ENCODE results near the gene REV1. TPM values are rescaled to one million over a fixed set of nuclear protein-coding genes. Genes with fewer than 3 reads are reported as not detected.

Gene REV1
- total RNA-seq, 2 experiments from 2014 or later: 51.6 to 68.1 TPM

GRCh38 chr2:99439971-99440505 is 49.8 kb downstream of the REV1 start:
- BruUV-seq (replicated peaks): no TSS peak
- Histone ChIP-seq H4K20me1 (ENCODE audit: insufficient read depth, low read length) (no peaks in the 10 kb centered on the region), H3K36me3 (ENCODE audit: insufficient read depth, low read length) (peaks cover 75% of the 10 kb centered on the region), H3K4me3 (ENCODE audit: low read depth, low read length, poor library complexity, severe bottlenecking) (no peak overlapping the region), H3K4me1 (ENCODE audit: insufficient read depth, low read length, poor library complexity, severe bottlenecking) (no peaks in the 10 kb centered on the region), H3K9me3 (ENCODE audit: low read length) (no peaks in the 10 kb centered on the region), H3K4me2 (ENCODE audit: low read length) (no peak overlapping the region), H2AFZ (ENCODE audit: low read length) (no peak overlapping the region), H3K79me2 (ENCODE audit: insufficient read depth, low read depth, low read length) (no peaks in the 10 kb centered on the region), H3K9me2 (ENCODE audit: insufficient read depth, low read length) (no peaks in the 10 kb centered on the region), H3K27ac (ENCODE audit: low read depth, low read length, poor library complexity, severe bottlenecking) (no peak overlapping the region)
- intact Hi-C loops (cut with micrococcal nuclease; ENCODE audit: unreplicated experiment): no loop called here
- no peak for DNase-seq (ENCODE audit: low spot score)
- CTCF ChIA-PET (ENCODE audit: unreplicated experiment): no interaction called here
- TF ChIP-seq EZH2phosphoT487 (IDR thresholded peaks at IDR 0.05; ENCODE audit: borderline replicate concordance, low read depth, low read length): no peak
- no peak for TF ChIP-seq CTCF (conservative IDR thresholded peaks at IDR 0.05; ENCODE audit: low read length)
- POLR2A ChIA-PET: interaction anchor here (1.3 kb wide), 1 partner anchor 10 kb away, joined by 6 read pairs; no protein-coding TSS in a partner anchor

GRCh38 chr2:99436874-99437273 is 52.9 kb downstream of the REV1 start:
- no TSS peak for BruUV-seq (replicated peaks)
- ChIA-PET CTCF (ENCODE audit: unreplicated experiment) (no interaction called here), POLR2A (interaction anchor here (0.6 to 1.5 kb wide), 2 partner anchors 9 to 207 kb away, joined by 3 to 4 read pairs; no protein-coding TSS in a partner anchor)
- Histone ChIP-seq H3K4me2 (ENCODE audit: low read length) (no peak overlapping the region), H3K27ac (ENCODE audit: low read depth, low read length, poor library complexity, severe bottlenecking) (no peak overlapping the region), H3K4me1 (ENCODE audit: insufficient read depth, low read length, poor library complexity, severe bottlenecking) (no peaks in the 10 kb centered on the region), H3K79me2 (ENCODE audit: insufficient read depth, low read depth, low read length) (no peaks in the 10 kb centered on the region), H4K20me1 (ENCODE audit: insufficient read depth, low read length) (no peaks in the 10 kb centered on the region), H3K36me3 (ENCODE audit: insufficient read depth, low read length) (peaks cover 77% of the 10 kb centered on the region), H3K9me2 (ENCODE audit: insufficient read depth, low read length) (no peaks in the 10 kb centered on the region), H3K4me3 (ENCODE audit: low read depth, low read length, poor library complexity, severe bottlenecking) (no peak overlapping the region), H2AFZ (ENCODE audit: low read length) (no peak overlapping the region), H3K9me3 (ENCODE audit: low read length) (no peaks in the 10 kb centered on the region)
- intact Hi-C loops (cut with micrococcal nuclease; ENCODE audit: unreplicated experiment): no loop called here
- TF ChIP-seq EZH2phosphoT487 (IDR thresholded peaks at IDR 0.05; ENCODE audit: borderline replicate concordance, low read depth, low read length) (no peak), CTCF (conservative IDR thresholded peaks at IDR 0.05; ENCODE audit: low read length) (no peak)
- DNase-seq (ENCODE audit: low spot score): no peak

GRCh38 chr2:99433340-99433739 is 56.5 kb downstream of the REV1 start:
- Histone ChIP-seq H2AFZ (ENCODE audit: low read length) (no peak overlapping the region), H3K4me2 (ENCODE audit: low read length) (no peak overlapping the region), H3K4me3 (ENCODE audit: low read depth, low read length, poor library complexity, severe bottlenecking) (no peak overlapping the region), H3K36me3 (ENCODE audit: insufficient read depth, low read length) (peaks cover 77% of the 10 kb centered on the region), H3K4me1 (ENCODE audit: insufficient read depth, low read length, poor library complexity, severe bottlenecking) (no peaks in the 10 kb centered on the region), H3K9me2 (ENCODE audit: insufficient read depth, low read length) (no peaks in the 10 kb centered on the region), H3K79me2 (ENCODE audit: insufficient read depth, low read depth, low read length) (no peaks in the 10 kb centered on the region), H3K27ac (ENCODE audit: low read depth, low read length, poor library complexity, severe bottlenecking) (no peak overlapping the region), H4K20me1 (ENCODE audit: insufficient read depth, low read length) (no peaks in the 10 kb centered on the region), H3K9me3 (ENCODE audit: low read length) (no peaks in the 10 kb centered on the region)
- CTCF ChIA-PET (ENCODE audit: unreplicated experiment): no interaction called here
- POLR2A ChIA-PET: no interaction called here
- no peak for DNase-seq (ENCODE audit: low spot score)
- intact Hi-C loops (cut with micrococcal nuclease; ENCODE audit: unreplicated experiment): no loop called here
- TF ChIP-seq CTCF (conservative IDR thresholded peaks at IDR 0.05; ENCODE audit: low read length) (no peak), EZH2phosphoT487 (IDR thresholded peaks at IDR 0.05; ENCODE audit: borderline replicate concordance, low read depth, low read length) (no peak)
- BruUV-seq (replicated peaks): no TSS peak
